Measurements from ENCODE around the gene EIF4E1B.

The EIF4E1B gene

DNA sequence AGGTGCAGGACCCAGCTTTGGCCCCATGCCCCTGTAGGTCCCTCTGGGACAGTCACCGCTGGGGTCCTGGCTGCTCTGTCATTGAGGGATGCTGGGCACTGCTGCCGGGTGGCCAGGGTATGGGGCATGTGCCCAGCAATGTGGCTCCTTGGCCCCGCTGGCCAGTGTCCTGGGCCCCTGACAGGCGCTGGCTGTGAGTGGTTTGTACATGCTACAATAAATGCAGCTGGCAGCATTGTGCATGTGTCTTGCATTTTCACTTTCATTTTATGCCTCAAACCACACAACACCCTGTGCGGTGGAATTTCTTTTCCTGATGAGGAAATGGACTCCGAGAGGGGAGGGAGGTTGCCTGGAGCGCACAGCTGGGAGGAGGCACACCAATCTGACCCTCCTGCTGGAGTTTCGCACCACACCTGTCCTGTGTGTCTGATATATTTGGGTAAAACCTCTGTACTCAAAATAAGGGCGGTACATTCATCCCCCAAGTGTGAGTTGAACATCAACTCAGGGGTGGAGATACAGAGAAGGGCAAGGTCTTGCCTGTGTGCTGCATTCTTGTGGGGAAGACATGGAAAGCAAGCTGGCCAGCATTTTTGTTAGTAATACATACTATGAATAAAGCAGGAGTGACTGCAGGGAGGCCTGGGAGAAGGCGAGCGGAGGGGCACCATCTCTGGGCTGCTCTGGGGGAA is 28.5 kb downstream of the EIF4E1B start:
- intact Hi-C loops (cut with DNase I): loop anchor here (5.0 kb wide), 1 partner anchor 453 kb away; no protein-coding TSS in a partner anchor

GRCh38 chr5:176659512-176659839 is 29.0 kb downstream of the EIF4E1B start:
- intact Hi-C loops (cut with DNase I): loop anchor here (5.0 kb wide), 1 partner anchor 453 kb away; no protein-coding TSS in a partner anchor
- peak in 4 of 10 donors; percentile 41 to 87 (median 70) for DNase-seq

More for the DNA sequence above, 28.5 kb downstream of the EIF4E1B start:
- DNase-seq: no peak

- intact Hi-C loops (cut with DNase I): loop anchor here (2.0 to 5.0 kb wide), 3 partner anchors 299 to 642 kb away; partner anchors contain the start of genes PRELID1 and RAB24
- DNase-seq: no peak
Observed at GRCh38 chr5:176659860-176660461, 29.5 kb downstream of the EIF4E1B start.

DNA sequence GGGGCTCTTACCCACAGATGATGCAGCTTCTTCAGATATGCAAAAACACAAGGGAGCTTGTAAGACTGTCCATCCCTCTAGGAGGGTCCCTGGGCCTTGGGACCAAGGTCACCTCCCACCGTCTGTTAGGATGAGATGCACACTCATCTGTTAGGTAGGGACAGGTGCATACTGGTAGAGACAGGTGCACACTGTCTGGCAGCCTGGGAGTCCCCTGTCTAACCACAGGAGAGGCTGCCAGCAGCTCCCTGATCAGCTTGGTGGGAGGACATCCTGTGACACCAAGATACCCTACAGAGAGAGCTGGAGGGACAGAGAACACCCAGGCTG is 30.0 kb downstream of the EIF4E1B start:
- intact Hi-C loops (cut with DNase I): loop anchor here (2.0 to 5.0 kb wide), 2 partner anchors 298 to 642 kb away; partner anchors contain the start of genes PRELID1 and RAB24
- peak in 1 of 10 donors; percentile 5 for DNase-seq

- DNase-seq: peak; percentile 57 to 97 (median 82)
- intact Hi-C loops (cut with DNase I): loop anchor here (2.0 to 5.0 kb wide), 2 partner anchors 298 to 641 kb away; partner anchors contain the start of genes PRELID1 and RAB24
Observed at GRCh38 chr5:176660860-176661641, 30.6 kb downstream of the EIF4E1B start.

- peak in 3 of 10 donors; percentile 60 to 70 (median 67) for DNase-seq
- intact Hi-C loops (cut with DNase I): loop anchor here (2.0 to 5.0 kb wide), 2 partner anchors 297 to 641 kb away; partner anchors contain the start of genes PRELID1 and RAB24
Observed at GRCh38 chr5:176661676-176662075, 31.2 kb downstream of the EIF4E1B start.

DNA sequence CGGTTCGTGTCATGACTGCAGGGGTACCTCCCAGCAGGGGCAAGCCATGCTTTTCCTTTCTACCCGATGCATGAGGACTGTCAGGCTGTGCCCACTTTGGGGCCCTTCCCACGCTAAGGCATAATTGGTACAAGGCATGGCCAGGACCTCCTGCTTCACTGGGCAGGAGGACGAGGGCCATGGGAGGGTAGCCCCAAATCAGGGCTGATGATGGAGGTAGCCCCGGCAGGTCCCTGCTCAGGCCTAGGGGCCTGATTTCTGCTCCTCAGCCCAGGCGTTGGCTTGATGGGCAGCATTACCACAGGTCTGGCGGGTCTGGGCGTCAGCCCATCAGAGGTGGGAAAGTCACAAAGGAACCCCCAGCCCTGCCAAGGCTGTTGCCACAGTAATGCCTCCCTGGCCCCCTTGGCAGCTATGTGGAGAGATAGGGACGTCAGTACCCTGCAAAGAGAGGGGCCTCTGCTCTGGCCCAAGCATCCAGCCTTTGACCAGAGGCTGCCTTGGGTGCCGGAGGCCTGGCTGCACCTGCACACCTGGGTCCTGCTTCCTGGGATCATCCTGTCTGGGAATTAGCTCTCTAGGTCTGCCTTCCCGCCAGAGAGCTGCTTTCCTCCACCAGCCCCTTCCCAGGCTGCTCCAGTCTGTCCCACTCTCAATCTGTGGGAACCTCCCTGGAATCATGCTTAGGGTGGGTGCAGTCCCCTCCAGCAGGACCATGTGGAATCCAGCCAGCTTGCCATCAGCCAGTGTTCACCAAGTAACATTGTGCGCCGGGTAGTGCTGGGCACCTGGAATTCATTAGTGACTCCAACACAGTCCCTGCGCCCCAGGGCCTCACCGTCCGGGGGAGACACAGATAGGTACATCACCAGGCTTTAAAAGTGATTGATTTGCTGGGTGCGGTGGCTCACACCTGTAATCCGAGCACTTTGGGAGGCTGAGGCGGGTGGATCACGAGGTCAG is 32.2 kb downstream of the EIF4E1B start:
- intact Hi-C loops (cut with DNase I): loop anchor here (5.0 kb wide), 1 partner anchor 640 kb away; the partner anchor contains the start of genes PRELID1 and RAB24
- peak in 3 of 10 donors; percentile 47 to 77 (median 67) for DNase-seq

GRCh38 chr5:176663566-176663965 is 33.1 kb downstream of the EIF4E1B start:
- peak in 3 of 10 donors; percentile 16 to 60 (median 59) for DNase-seq
- intact Hi-C loops (cut with DNase I): loop anchor here (5.0 kb wide), 1 partner anchor 639 kb away; the partner anchor contains the start of genes PRELID1 and RAB24

DNA sequence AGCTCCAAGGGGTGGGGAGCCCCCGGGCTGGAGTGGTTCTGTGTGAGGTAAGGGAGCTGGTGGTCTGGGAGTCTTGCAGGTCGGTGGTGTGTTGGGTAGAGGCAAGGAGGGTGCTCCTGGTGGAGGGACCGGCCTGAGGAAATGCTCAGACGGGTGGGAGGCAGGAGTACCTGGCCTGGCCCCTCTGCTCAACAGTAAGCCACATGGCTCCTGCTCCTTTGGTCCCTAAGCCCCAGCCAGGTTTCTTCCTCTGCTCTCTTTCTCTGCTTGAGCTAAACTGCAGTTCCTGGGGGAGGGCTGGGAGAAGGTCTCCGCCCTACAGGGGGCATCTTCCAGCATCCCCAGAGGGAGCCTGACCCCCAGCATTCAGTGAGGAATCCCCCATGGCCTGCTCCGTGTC is 34.0 kb downstream of the EIF4E1B start:
- intact Hi-C loops (cut with DNase I): loop anchor here (5.0 kb wide), 1 partner anchor 638 kb away; the partner anchor contains the start of genes PRELID1 and RAB24
- peak in 3 of 10 donors; percentile 23 to 62 (median 26) for DNase-seq

GRCh38 chr5:176664886-176665285 is 34.4 kb downstream of the EIF4E1B start:
- DNase-seq: peak in 3 of 10 donors; percentile 22 to 67 (median 51)
- intact Hi-C loops (cut with DNase I): loop anchor here (5.0 kb wide), 1 partner anchor 637 kb away; the partner anchor contains the start of genes PRELID1 and RAB24

GRCh38 chr5:176665517-176665916 is 35.0 kb downstream of the EIF4E1B start:
- intact Hi-C loops (cut with DNase I): no loop called here
- DNase-seq: peak in 2 of 10 donors; percentile 2 to 20

DNA sequence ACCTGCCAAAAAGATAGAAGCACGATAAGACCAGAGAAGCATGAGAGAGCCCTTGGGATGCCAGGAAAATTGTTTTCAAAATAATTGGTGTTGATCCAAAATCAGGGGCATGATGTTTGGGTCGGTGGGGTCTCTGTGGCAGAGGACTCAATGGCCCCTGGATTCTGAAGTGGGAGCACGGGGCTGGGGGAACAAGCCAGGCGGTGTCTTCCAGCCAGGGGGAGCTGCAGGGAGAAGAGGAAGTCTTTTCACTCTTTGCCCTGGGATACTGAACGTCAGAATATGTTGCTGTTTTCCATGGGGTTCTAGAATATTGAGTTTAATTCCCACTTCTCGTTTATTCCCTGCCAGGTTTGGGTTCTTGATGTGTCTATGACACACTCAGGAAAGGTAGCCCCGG is 37.2 kb downstream of the EIF4E1B start:
- intact Hi-C loops (cut with DNase I): no loop called here
- DNase-seq: peak in 2 of 10 donors; percentile 27 to 32

DNA sequence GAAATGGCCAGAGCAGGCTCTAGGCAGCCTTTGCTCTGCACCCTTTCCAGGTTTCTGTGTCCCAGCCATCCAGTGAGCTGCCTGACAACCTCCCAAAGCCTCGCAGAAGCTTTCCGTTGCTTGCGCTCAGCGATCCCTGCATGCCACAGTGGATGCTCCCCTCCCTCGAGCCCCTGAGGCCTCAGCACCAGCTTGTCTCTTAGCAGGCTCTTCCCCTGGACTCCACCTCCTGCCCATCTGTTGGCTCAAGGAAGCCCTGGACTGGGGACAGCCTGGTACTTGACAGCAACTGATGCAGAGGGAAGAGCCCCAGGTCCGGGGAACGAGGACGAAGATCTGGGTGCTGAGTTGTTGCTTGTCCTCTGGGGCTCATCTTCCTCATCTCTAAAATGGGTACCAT is 40.0 kb downstream of the EIF4E1B start:
- intact Hi-C loops (cut with DNase I): no loop called here
- peak in 2 of 10 donors; percentile 10 to 32 for DNase-seq

- intact Hi-C loops (cut with DNase I): no loop called here
- DNase-seq: peak in 2 of 10 donors; percentile 19 to 25
Observed at GRCh38 chr5:176671399-176671798, 40.9 kb downstream of the EIF4E1B start.

DNA sequence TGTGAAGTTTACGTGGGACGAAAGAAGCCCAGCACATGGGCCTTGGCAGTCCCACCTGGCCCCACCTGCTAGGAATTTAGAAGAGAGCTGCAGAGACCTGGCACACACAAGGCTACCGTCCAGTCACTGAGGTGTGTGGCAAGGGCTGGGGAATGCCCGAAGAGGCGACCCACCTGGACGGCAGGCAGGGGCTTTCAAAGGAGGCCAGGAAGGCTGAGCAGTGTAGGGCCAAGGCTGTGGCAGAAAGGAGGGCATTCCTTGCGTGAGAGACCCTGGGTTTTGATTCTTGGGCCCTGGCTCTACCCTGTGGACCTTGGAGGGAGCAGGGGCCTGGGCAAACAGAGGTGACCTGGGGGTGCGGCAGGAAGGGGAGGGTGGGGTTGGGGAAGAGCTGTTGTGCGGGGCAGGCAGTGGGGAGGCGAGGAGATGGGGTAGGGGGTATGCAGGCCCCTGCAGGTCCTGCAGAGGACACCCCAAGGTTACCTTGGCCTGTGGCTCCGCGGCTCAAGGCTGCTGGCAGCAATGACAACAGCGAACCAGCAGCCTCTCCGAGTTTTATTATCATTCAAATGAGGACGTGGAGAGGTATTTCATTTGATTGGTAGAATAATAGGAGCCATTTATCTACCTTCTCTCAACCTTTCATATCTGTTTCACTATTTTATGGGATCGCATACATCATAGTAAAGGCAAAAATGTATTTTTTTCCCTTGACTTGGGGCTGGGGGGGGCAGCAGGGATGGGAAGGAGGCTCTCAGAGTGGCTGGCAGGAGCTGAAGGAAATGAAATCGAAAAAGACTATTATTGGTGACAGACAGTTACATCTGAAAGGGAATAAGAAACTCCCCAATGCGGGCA is 41.6 kb downstream of the EIF4E1B start:
- peak in 3 of 10 donors; percentile 25 to 69 (median 63) for DNase-seq
- intact Hi-C loops (cut with DNase I): no loop called here

DNA sequence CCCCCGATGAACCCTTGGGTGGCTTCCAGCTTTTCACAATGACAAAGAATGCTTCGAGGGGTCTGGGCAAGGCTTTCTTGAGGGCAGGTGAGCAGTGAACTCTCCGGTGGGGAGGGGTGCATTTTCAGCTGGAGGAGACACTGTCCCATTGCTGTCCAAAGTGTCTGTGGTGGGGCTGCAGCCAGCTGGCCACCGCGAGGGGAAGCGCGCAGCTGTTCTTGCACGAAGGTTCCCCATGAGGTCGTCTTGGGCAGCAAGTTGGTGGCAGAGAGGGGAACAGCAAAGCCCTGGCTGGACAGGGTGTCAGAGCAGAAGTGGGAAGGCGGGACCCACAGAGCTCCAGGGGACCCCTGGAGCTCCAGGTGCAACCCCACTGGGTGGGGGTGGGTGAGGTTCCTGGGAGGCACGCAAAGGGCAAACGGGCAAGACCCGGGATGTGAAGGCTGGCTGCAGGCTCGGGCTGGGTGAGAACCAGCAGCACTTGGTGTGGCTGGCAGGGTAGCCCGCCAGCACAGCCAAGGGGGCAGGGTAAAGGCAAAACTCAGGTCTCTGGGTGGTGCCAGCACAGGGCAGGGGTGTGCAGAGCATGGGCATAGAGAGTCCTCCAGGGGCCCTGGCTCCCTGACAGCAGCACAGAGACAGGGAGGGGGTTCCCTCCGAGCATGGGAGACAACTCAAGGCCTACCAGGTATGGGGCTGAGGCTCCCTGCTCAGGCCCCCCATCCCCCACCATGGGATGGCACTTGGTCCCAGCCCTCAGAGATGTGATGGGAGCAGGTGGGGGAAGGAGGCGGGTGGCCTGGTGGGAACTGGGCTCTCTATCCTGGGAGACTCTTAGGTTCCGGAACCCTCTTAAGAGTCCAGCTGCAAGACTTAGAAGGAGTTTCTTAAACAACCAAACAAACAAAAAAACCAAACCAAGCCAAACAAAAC is 43.4 kb downstream of the EIF4E1B start:
- DNase-seq: peak in 3 of 10 donors; percentile 37 to 73 (median 62)
- intact Hi-C loops (cut with DNase I): no loop called here

DNA sequence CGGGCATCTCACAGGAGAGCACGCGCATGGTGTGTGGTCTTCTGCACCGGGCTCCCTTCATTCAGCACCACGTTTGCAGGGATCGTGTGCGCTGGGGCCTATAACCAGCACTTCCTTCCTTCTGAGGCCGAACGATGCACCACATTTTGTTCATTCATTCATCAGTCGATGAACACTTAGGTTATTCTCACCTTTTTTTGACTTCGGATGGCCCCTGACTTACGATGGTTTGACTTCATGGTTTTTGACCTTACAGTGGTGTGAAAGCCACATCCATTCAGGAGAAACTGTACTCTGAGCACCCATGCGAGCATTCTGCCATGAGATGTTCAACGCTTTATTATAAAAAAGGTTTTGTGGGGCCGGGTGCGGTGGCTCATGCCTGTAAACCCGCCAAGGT is 44.3 kb downstream of the EIF4E1B start:
- intact Hi-C loops (cut with DNase I): no loop called here
- DNase-seq: peak in 2 of 10 donors; percentile 23 to 39
